Hepatocyte (in vitro differentiated cells): ENCODE data around the gene NEK8. TPM values are rescaled to one million over a fixed set of nuclear protein-coding genes. Genes with fewer than 3 reads are reported as not detected.

ENCODE experiments used
- DNase-seq: peaks from one replicate; pipeline ENCODE4 v3.0.0-alpha.2; 2016; ENCODE audit warnings: low spot score
- H2AFZ ChIP-seq: fragments of 200-600 bp; sonication (generic); 2 replicates; pipeline ENCODE4 v1.6.0; 2016; ENCODE audit warnings: antibody characterized with exemption, mild to moderate bottlenecking
- H3K27ac ChIP-seq: fragments of 200-600 bp; sonication (generic); 2 replicates; pipeline ENCODE4 v1.5.1; 2016; ENCODE audit warnings: mild to moderate bottlenecking
- H3K27me3 ChIP-seq: fragments of 200-600 bp; sonication (generic); 2 replicates; pipeline ENCODE4 v1.6.1; 2016
- H3K36me3 ChIP-seq: fragments of 200-600 bp; sonication (generic); replicated peaks from 2 replicates; pipeline ENCODE4 v1.5.1; 2016; ENCODE audit warnings: low read depth; ENCODE audit not compliant: insufficient read depth
- H3K4me1 ChIP-seq: fragments of 200-600 bp; sonication (generic); 2 replicates; pipeline ENCODE4 v1.5.1; 2016; ENCODE audit warnings: mild to moderate bottlenecking, moderate library complexity; ENCODE audit not compliant: insufficient read depth
- H3K4me2 ChIP-seq: fragments of 200-600 bp; sonication (generic); 2 replicates; pipeline ENCODE4 v1.6.0; 2016
- H3K4me3 ChIP-seq: fragments of 200-600 bp; sonication (generic); 2 replicates; pipeline ENCODE4 v1.5.1; 2016; ENCODE audit warnings: mild to moderate bottlenecking
- H3K79me2 ChIP-seq: fragments of 200-600 bp; sonication (generic); 2 replicates; pipeline ENCODE4 v1.6.0; 2017; ENCODE audit warnings: mild to moderate bottlenecking
- H3K9me2 ChIP-seq: fragments of 200-600 bp; sonication (generic); replicated peaks from 2 replicates; pipeline ENCODE4 v1.6.0; 2017; ENCODE audit warnings: mild to moderate bottlenecking; ENCODE audit not compliant: insufficient read depth
- H3K9me3 ChIP-seq: fragments of 200-600 bp; sonication (generic); 2 replicates; pipeline ENCODE4 v1.5.1; 2016; ENCODE audit warnings: low read depth, mild to moderate bottlenecking
- H4K20me1 ChIP-seq: fragments of 200-600 bp; sonication (generic); 2 replicates; pipeline ENCODE4 v1.6.0; 2016; ENCODE audit warnings: mild to moderate bottlenecking; ENCODE audit not compliant: insufficient read depth, poor library complexity, severe bottlenecking
- CTCF ChIP-seq: fragments of 200-600 bp; sonication (generic); IDR thresholded peaks from 2 replicates; pipeline ENCODE4 v1.5.1; 2016; ENCODE audit warnings: antibody characterized with exemption, mild to moderate bottlenecking; ENCODE audit not compliant: poor library complexity
- EZH2 ChIP-seq: fragments of 200-600 bp; sonication (generic); IDR thresholded peaks from 2 replicates; pipeline ENCODE4 v1.6.1; 2016; ENCODE audit warnings: antibody characterized with exemption, mild to moderate bottlenecking, borderline replicate concordance
- EZH2phosphoT487 ChIP-seq: fragments of 200-600 bp; sonication (generic); IDR thresholded peaks from one replicate; pipeline ENCODE4 v1.6.1; 2018; ENCODE audit warnings: antibody characterized with exemption, mild to moderate bottlenecking, low read depth, moderate library complexity; ENCODE audit not compliant: unreplicated experiment, severe bottlenecking
- WGBS: methylation state at CpG from one replicate; pipeline ENCODE4 v1.1.6; 2016; ENCODE audit warnings: low lambda C conversion rate; ENCODE audit errors: missing lambda C conversion rate; 5-methylcytosine and 5-hydroxymethylcytosine counted together
- polyA plus RNA-seq: library from polyadenylated mRNA; unstranded; fragments of >200 nt; fragmentation: Nextera tagmentation; extraction: Ambion mirVana; gene quantifications from 2 replicates; pipeline ENCODE4 v1.2.1, GENCODE V29; 2016
- total RNA-seq: library from RNA; depleted of rRNA; stranded (reverse); fragments of >200 nt; gene quantifications from 2 replicates; pipeline ENCODE4 v1.2.3, GENCODE V29; 2014

NEK8 gene
- total and polyA plus RNA-seq, 2 experiments from 2014 or later = 5.5 to 8.1 TPM

DNA sequence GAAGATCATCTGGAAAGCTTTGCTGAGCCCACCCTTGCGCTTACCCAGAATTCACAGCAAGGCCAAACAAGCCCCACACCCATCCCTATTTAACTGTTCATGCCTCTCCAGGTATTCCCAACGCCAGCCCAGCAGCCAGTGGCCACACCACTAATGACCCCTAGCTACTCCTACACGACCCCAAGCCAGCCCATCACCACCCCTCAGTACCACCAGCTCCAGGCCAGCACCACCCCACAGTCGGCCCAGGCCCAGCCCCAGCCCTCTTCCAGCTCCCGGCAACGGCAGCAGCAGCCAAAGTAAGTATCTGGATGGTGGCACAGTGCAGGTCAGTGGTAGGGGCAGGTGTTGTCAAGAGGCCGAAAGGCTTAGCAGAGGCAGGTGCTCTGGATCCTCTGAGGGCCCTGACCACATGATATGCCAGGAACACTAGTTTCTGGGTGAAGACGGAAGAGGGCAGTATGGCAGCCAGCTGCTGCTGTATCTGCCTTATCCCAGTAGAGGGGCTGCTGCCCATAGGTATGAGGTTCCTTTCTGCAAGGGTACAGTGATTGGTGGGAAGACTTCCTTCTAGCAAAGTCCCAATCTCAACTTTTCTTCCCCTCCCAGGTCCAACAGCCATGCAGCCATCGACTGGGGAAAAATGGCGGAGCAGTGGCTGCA lies 27.6 kb upstream of the NEK8 start:
- TF ChIP-seq CTCF (no peak), EZH2phosphoT487 (no peak), EZH2 (no peak)
- 89% methylated on average over 10 of the region's 10 CpGs for WGBS
- H3K9me3 ChIP-seq = no peaks in the 10 kb centered on the region
- H3K9me2 ChIP-seq = no peaks in the 10 kb centered on the region
- H3K27ac ChIP-seq = no peak overlapping the region
- no peak for DNase-seq
- H3K36me3 ChIP-seq = no peaks in the 10 kb centered on the region
- H4K20me1 ChIP-seq = no peaks in the 10 kb centered on the region
- no peak overlapping the region for H3K4me2 ChIP-seq
- peaks cover 28% of the 10 kb centered on the region for H3K4me1 ChIP-seq
- H3K4me3 ChIP-seq = no peak overlapping the region
- no peak overlapping the region for H2AFZ ChIP-seq
- H3K27me3 ChIP-seq = no peaks in the 10 kb centered on the region
- no peaks in the 10 kb centered on the region for H3K79me2 ChIP-seq

- TF ChIP-seq EZH2 = no peak
- no peak for TF ChIP-seq CTCF
- no peak for TF ChIP-seq EZH2phosphoT487
- WGBS = 93% methylated on average over 10 of the region's 10 CpGs
These were observed 26.4 kb upstream of the NEK8 start for GRCh38 chr17:28702026-28702751.

DNA sequence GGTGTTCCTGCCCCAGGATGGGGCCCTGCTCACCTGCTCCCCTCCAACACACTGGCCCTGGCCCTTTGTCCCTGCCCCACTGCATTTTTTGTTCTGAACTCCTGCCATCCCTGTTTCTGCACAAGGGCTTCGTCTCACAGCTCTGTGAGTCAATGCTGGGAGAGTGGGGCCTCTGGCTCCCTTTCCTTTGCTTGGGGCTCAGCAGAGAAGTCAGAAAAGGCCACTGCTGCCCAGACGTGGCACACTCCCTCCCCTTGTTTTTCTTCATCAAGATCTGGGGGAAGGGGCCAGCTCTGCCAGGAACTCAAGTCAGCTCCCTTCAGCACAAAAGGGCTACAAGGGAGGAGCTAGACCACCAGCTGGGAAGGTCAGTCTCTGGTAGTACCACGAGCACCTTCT lies 25.8 kb upstream of the NEK8 start:
- no peak overlapping the region for H2AFZ ChIP-seq
- no peaks in the 10 kb centered on the region for H3K9me2 ChIP-seq
- WGBS = 80% methylated on average over 3 of the region's 3 CpGs
- no peaks in the 10 kb centered on the region for H3K27me3 ChIP-seq
- no peak overlapping the region for H3K27ac ChIP-seq
- no peaks in the 10 kb centered on the region for H3K36me3 ChIP-seq
- DNase-seq = no peak
- no peaks in the 10 kb centered on the region for H4K20me1 ChIP-seq
- H3K4me2 ChIP-seq = no peak overlapping the region
- H3K4me3 ChIP-seq = no peak overlapping the region
- H3K9me3 ChIP-seq = no peaks in the 10 kb centered on the region
- TF ChIP-seq EZH2phosphoT487 (no peak), CTCF (no peak), EZH2 (no peak)
- no peaks in the 10 kb centered on the region for H3K79me2 ChIP-seq
- H3K4me1 ChIP-seq = peaks cover 19% of the 10 kb centered on the region

More at GRCh38 chr17:28702026-28702751, 26.4 kb upstream of the NEK8 start:
- Histone ChIP-seq H2AFZ (no peak overlapping the region), H3K27ac (no peak overlapping the region), H4K20me1 (no peaks in the 10 kb centered on the region), H3K4me1 (peaks cover 24% of the 10 kb centered on the region), H3K27me3 (no peaks in the 10 kb centered on the region), H3K4me3 (no peak overlapping the region), H3K36me3 (no peaks in the 10 kb centered on the region), H3K4me2 (no peak overlapping the region), H3K9me2 (no peaks in the 10 kb centered on the region), H3K79me2 (no peaks in the 10 kb centered on the region), H3K9me3 (no peaks in the 10 kb centered on the region)
- no peak for DNase-seq
